OCI-LY1 (cell line): ENCODE data around the gene RNF183.

Source experiments
- EZH2 ChIP-seq: fragments of 200-600 bp; sonication (generic), shearing (Covaris generic); IDR thresholded peaks from 2 replicates; pipeline ENCODE4 v1.8.0; 2017; ENCODE audit warnings: borderline replicate concordance, mixed run types, mild to moderate bottlenecking, antibody characterized with exemption, low read length, moderate library complexity, mixed read lengths
- TF ChIP-seq, protein P1 (sequence below): fragments of 200-600 bp; sonication (generic), shearing (Covaris generic); IDR thresholded peaks from 2 replicates; pipeline ENCODE4 v1.5.1; 2017; ENCODE audit warnings: mild to moderate bottlenecking, antibody characterized with exemption, low read length, moderate library complexity, mixed read lengths

DNA sequence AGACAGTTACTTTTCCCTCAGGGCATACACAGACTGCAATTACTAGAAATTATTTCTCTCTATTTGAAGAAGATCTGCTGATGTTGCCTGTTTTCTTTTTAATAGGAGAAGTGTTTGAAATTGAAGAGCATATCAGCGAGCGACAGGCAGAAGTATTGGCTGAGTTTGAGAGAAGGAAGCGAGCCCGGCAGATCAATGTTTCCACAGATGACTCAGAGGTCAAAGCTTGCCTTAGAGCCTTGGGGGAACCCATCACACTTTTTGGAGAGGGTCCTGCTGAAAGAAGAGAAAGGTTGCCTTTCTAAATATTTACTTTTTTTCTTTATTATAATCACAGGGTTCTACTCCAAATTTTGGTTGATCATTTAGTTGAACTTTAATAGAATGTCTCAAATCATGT, 24.3 kb downstream of the RNF183 start:
- no peak for TF ChIP-seq EZH2
- TF ChIP-seq, protein P1, sequence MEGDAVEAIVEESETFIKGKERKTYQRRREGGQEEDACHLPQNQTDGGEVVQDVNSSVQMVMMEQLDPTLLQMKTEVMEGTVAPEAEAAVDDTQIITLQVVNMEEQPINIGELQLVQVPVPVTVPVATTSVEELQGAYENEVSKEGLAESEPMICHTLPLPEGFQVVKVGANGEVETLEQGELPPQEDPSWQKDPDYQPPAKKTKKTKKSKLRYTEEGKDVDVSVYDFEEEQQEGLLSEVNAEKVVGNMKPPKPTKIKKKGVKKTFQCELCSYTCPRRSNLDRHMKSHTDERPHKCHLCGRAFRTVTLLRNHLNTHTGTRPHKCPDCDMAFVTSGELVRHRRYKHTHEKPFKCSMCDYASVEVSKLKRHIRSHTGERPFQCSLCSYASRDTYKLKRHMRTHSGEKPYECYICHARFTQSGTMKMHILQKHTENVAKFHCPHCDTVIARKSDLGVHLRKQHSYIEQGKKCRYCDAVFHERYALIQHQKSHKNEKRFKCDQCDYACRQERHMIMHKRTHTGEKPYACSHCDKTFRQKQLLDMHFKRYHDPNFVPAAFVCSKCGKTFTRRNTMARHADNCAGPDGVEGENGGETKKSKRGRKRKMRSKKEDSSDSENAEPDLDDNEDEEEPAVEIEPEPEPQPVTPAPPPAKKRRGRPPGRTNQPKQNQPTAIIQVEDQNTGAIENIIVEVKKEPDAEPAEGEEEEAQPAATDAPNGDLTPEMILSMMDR, result no peak
